Measurements from ENCODE around the gene DCLK2.
"Not testable (repeated sequence)": the region's sequence is repeated elsewhere in the genome, so short reads cannot be mapped to it uniquely, and the experiment has no call there.

Gene DCLK2

GRCh38 chr4:150156543-150156942 lies 78.3 kb downstream of the DCLK2 start:
- DNase-seq: no peak

- DNase-seq: no peak
Measured at GRCh38 chr4:150158041-150158440, 79.8 kb downstream of the DCLK2 start.

- DNase-seq: no peak
Measured at GRCh38 chr4:150160473-150160872, 82.2 kb downstream of the DCLK2 start.

- no peak for DNase-seq
Measured at GRCh38 chr4:150161109-150161508, 82.9 kb downstream of the DCLK2 start.

GRCh38 chr4:150162020-150162419 lies 83.8 kb downstream of the DCLK2 start:
- DNase-seq: not testable (repeated sequence)

GRCh38 chr4:150164055-150164454 lies 85.8 kb downstream of the DCLK2 start:
- no peak for DNase-seq

GRCh38 chr4:150164956-150165629 lies 86.8 kb downstream of the DCLK2 start:
- DNase-seq: no peak

GRCh38 chr4:150167054-150167453 lies 88.8 kb downstream of the DCLK2 start:
- no peak for DNase-seq

- no peak for DNase-seq
Measured at GRCh38 chr4:150173432-150173861, 95.2 kb downstream of the DCLK2 start.

GRCh38 chr4:150173982-150174398 lies 95.7 kb downstream of the DCLK2 start:
- DNase-seq: no peak

GRCh38 chr4:150176547-150176946 lies 98.3 kb downstream of the DCLK2 start:
- no peak for DNase-seq

GRCh38 chr4:150178161-150178560 lies 99.9 kb downstream of the DCLK2 start:
- DNase-seq: no peak

GRCh38 chr4:150181536-150181935 lies 103.3 kb downstream of the DCLK2 start:
- no peak for DNase-seq

- no peak for DNase-seq
Measured at GRCh38 chr4:150182794-150183193, 104.5 kb downstream of the DCLK2 start.

GRCh38 chr4:150185033-150185432 lies 106.8 kb downstream of the DCLK2 start:
- DNase-seq: not testable (repeated sequence)

- DNase-seq: no peak
Measured at GRCh38 chr4:150192986-150193385, 114.7 kb downstream of the DCLK2 start.

GRCh38 chr4:150197256-150197655 lies 119.0 kb downstream of the DCLK2 start:
- not testable (repeated sequence) for DNase-seq

- no peak for DNase-seq
Measured at GRCh38 chr4:150199056-150199455, 120.8 kb downstream of the DCLK2 start.

GRCh38 chr4:150205016-150205415 lies 126.8 kb downstream of the DCLK2 start:
- no peak for DNase-seq

GRCh38 chr4:150206265-150206664 lies 128.0 kb downstream of the DCLK2 start:
- no peak for DNase-seq

GRCh38 chr4:150206954-150207353 lies 128.7 kb downstream of the DCLK2 start:
- DNase-seq: no peak

- no peak for DNase-seq
Measured at GRCh38 chr4:150207871-150208270, 129.6 kb downstream of the DCLK2 start.

GRCh38 chr4:150209140-150209829 lies 131.0 kb downstream of the DCLK2 start:
- DNase-seq: peak; percentile 30

GRCh38 chr4:150211016-150211415 lies 132.8 kb downstream of the DCLK2 start:
- no peak for DNase-seq
